CD4-positive, alpha-beta T cell (primary cell): ENCODE data around the gene MSANTD2. TPM values are rescaled to one million over a fixed set of nuclear protein-coding genes. Genes with fewer than 3 reads are reported as not detected.

ENCODE experiments used
- ATAC-seq: fragments of 200-7000 bp; cut with Tn5 transposase; one replicate; pipeline ENCODE4 v1.10.0; 2022; ENCODE audit warnings: mild to moderate bottlenecking; ENCODE audit not compliant: poor library complexity
- CTCF ChIA-PET: fragments of 350-600 bp; sonication (Branson Sonifier 250); formaldehyde crosslinking; loops from one replicate; lab custom pipeline; 2021; ENCODE audit warnings: antibody characterized with exemption, inconsistent platforms; lab: Charles Lee
- POLR2A ChIA-PET: fragments of 350-600 bp; sonication (Branson Sonifier 250); formaldehyde crosslinking; loops from one replicate; lab custom pipeline; 2021; ENCODE audit warnings: antibody characterized with exemption, inconsistent platforms; lab: Charles Lee
- DNase-seq, 14 experiments: peaks; one replicate each; pipeline ENCODE4 v3.0.0-alpha.2; 2013 to 2020; ENCODE audit warnings: mixed read lengths in 2 of 14
- H3K27ac ChIP-seq, 2 donors: one replicate each; pipeline versions ENCODE4 v1.5.1 to v1.7.0; 2013; ENCODE audit warnings: low read length in 2 of 2, low read depth in 1 of 2, mild to moderate bottlenecking in 1 of 2
- H3K27me3 ChIP-seq, 2 experiments: 1 replicate in 1 of 2; 2 replicates in 1 of 2; pipeline versions ENCODE4 v1.6.1 to v1.7.0; 2013; ENCODE audit warnings: low read length in 2 of 2, control low read depth in 1 of 2, mild to moderate bottlenecking in 1 of 2, moderate library complexity in 1 of 2; ENCODE audit not compliant: insufficient read depth in 2 of 2, control insufficient read depth in 1 of 2
- H3K36me3 ChIP-seq: one replicate; pipeline ENCODE4 v1.6.1; 2013; ENCODE audit warnings: low read length, control low read depth; ENCODE audit not compliant: insufficient read depth
- H3K4me1 ChIP-seq: one replicate; pipeline ENCODE4 v1.6.1; 2013; ENCODE audit warnings: low read length, control low read depth; ENCODE audit not compliant: insufficient read depth
- H3K4me3 ChIP-seq: one replicate; pipeline ENCODE4 v1.5.1; 2013; ENCODE audit warnings: mild to moderate bottlenecking, low read length, moderate library complexity
- H3K9me3 ChIP-seq, 2 experiments: 1 replicate in 1 of 2; 2 replicates in 1 of 2; pipeline versions ENCODE4 v1.6.1 to v1.7.0; 2013; ENCODE audit warnings: low read length in 2 of 2, mild to moderate bottlenecking in 2 of 2, control low read depth in 1 of 2, moderate library complexity in 1 of 2; ENCODE audit not compliant: control insufficient read depth in 1 of 2, insufficient read depth in 1 of 2
- H3K27ac Mint-ChIP-seq: one replicate; pipeline ENCODE4 v1.8.0; 2020; ENCODE audit warnings: mixed read lengths
- H3K27me3 Mint-ChIP-seq: one replicate; pipeline ENCODE4 v1.8.0; 2021; ENCODE audit warnings: mixed read lengths
- H3K36me3 Mint-ChIP-seq: one replicate; pipeline ENCODE4 v1.8.0; 2021; ENCODE audit warnings: low read depth, mixed read lengths
- H3K4me1 Mint-ChIP-seq: one replicate; pipeline ENCODE4 v1.8.0; 2021; ENCODE audit warnings: low read depth, mixed read lengths
- H3K4me3 Mint-ChIP-seq: one replicate; pipeline ENCODE4 v1.8.0; 2020; ENCODE audit warnings: mild to moderate bottlenecking, mixed read lengths
- H3K9me3 Mint-ChIP-seq: one replicate; pipeline ENCODE4 v1.8.0; 2020; ENCODE audit warnings: mixed read lengths
- intact Hi-C, 2 experiments: fragments of 100-400 bp; cut with DNase I in 1 of 2; cut with micrococcal nuclease in 1 of 2; formaldehyde crosslinking; loops; one replicate each; pipeline versions ENCODE4 v1.15.1 to v1.9.0; 2023 to 2025; cut with DNase I, micrococcal nuclease
- total RNA-seq, 174 experiments: library from RNA in 2 of 174; stranded (reverse) in 2 of 174; gene quantifications; one replicate each; pipeline ENCODE4 v1.2.3 and lab custom pipeline; 2021 to 2026
- TF ChIP-seq, protein P1 (sequence below): fragments of 200-600 bp; IDR thresholded peaks from one replicate; pipeline ENCODE4 v1.8.0; 2022; ENCODE audit warnings: antibody characterized with exemption, mild to moderate bottlenecking

The MSANTD2 gene
- total RNA-seq, 2 experiments from 2014 or later: 4.2 to 5.1 TPM

DNA sequence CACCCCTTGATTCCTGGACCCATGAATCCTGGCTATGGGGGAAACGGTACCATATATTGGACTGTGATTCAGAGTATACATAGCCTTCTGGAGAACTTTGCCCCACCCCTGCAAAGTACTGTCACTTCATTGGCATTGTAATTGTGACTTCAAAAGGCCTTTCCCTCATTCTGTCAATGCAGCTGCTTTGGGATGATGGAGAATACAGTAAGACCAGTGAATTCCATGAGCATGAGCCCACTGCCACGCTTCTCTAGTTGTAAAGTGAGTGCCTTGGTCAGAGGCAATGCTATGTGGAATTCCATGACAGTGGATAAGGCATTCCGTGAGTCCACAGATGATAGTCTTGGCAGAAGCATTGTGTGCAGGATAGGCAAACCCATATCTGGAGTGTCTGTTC is 25.7 kb upstream of the MSANTD2 start:
- Mint-ChIP-seq H3K4me1 (no peaks in the 10 kb centered on the region), H3K36me3 (no peaks in the 10 kb centered on the region), H3K27me3 (peaks cover 51% of the 10 kb centered on the region), H3K9me3 (no peaks in the 10 kb centered on the region), H3K4me3 (no peak overlapping the region), H3K27ac (no peak overlapping the region)
- Histone ChIP-seq H3K4me1 (no peaks in the 10 kb centered on the region), H3K9me3 (no peaks in the 10 kb centered on the region), H3K27ac (no peak overlapping the region), H3K4me3 (no peak overlapping the region), H3K36me3 (no peaks in the 10 kb centered on the region), H3K27me3 (peaks cover 0 to 25% of the 10 kb centered on the region in 2 experiments)
- DNase-seq: no peak
- POLR2A ChIA-PET: no interaction called here
- intact Hi-C loops: no loop called here
- TF ChIP-seq, protein P1, sequence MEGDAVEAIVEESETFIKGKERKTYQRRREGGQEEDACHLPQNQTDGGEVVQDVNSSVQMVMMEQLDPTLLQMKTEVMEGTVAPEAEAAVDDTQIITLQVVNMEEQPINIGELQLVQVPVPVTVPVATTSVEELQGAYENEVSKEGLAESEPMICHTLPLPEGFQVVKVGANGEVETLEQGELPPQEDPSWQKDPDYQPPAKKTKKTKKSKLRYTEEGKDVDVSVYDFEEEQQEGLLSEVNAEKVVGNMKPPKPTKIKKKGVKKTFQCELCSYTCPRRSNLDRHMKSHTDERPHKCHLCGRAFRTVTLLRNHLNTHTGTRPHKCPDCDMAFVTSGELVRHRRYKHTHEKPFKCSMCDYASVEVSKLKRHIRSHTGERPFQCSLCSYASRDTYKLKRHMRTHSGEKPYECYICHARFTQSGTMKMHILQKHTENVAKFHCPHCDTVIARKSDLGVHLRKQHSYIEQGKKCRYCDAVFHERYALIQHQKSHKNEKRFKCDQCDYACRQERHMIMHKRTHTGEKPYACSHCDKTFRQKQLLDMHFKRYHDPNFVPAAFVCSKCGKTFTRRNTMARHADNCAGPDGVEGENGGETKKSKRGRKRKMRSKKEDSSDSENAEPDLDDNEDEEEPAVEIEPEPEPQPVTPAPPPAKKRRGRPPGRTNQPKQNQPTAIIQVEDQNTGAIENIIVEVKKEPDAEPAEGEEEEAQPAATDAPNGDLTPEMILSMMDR: no peak
- CTCF ChIA-PET: no interaction called here
- no peak for ATAC-seq

DNA sequence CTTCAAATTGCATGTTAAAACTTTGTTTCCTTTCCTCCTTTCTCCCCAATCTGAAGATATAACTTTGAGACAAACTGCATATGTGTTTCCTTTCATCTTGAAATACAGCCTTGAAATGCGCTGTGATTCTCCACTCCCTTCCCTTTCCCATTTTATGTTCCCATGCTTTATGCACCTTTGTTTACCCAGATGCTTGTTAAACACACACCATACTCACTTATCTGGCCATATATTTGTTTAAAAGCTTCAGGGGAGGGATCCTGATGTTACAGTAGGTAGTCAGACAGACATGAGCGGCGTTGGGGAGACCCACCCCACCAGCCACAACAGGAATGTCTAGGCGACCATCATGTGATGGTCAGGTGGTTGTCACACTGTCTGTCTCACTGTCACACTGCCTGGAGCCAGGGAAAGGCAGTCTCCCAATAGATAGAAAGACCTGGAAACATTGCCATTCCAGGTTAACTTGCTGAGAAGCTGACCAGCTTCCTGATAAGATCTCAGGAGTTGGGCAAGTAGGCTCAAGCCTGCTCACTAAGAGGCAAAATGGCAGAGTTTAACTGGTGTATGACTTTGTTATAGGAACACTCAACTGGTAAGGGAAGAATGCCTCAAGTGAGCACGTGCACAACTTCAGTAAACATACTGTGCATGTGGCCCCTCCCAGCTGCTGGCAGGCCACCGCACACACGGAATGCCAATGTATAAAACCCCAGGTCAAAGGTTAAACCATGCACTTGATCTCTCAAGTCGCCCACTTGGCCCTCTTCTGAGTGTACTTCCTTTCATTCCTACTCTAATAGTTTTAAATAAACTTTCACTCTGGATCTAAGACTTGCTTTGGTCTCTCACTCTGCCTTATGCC is 23.5 kb upstream of the MSANTD2 start:
- H3K27ac ChIP-seq: no peak overlapping the region
- no peaks in the 10 kb centered on the region for H3K9me3 ChIP-seq
- H3K4me1 ChIP-seq: no peaks in the 10 kb centered on the region
- TF ChIP-seq, protein P1: no peak
- ChIA-PET POLR2A (no interaction called here), CTCF (no interaction called here)
- intact Hi-C loops: no loop called here
- peaks cover 0 to 28% of the 10 kb centered on the region in 2 experiments for H3K27me3 ChIP-seq
- no peaks in the 10 kb centered on the region for H3K36me3 ChIP-seq
- DNase-seq (no peak), ATAC-seq (no peak)
- Mint-ChIP-seq H3K27ac (no peak overlapping the region), H3K36me3 (no peaks in the 10 kb centered on the region), H3K4me3 (no peak overlapping the region), H3K27me3 (peaks cover 69% of the 10 kb centered on the region), H3K9me3 (no peaks in the 10 kb centered on the region), H3K4me1 (no peaks in the 10 kb centered on the region)
- H3K4me3 ChIP-seq: no peak overlapping the region

DNA sequence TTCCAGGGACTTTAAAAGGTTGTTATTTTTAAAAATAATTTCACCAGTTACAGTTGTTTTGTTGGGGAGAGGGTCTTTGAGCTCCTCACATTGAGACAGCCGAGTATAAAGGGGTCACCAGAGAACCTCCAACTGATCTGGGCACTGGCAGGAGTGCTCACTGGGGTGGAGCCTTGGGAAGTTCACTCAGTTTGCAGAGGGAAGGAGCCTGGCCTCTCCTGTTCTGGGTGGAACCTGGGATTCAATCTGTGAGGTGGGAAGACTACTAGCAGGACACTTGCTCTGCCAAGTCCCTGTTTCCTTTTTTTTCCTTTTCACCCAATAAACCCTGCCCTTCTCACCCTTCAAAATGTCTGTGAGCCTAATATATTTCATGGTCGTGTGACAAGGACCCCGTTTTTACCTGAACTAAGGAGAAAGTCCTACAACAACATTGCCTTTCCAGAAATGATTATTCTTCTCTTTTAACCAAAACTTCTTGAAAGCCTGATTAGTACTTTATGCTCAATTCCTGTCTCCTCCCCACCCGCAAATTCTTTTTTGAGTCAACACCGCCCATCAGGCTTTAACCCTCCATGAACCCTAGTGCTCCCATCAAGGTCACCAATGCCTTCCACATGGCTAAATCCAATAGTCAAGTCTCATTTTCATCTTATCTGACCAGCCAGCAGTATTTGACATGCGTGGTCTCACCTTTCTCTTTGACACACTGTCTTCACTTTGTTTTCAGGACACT is 22.0 kb upstream of the MSANTD2 start:
- DNase-seq (no peak), ATAC-seq (no peak)
- no peaks in the 10 kb centered on the region for H3K36me3 ChIP-seq
- ChIA-PET POLR2A (no interaction called here), CTCF (interaction anchor here (1.0 to 1.4 kb wide), 2 partner anchors 15 to 76 kb away, joined by 3 read pairs; no protein-coding TSS in a partner anchor)
- H3K27me3 ChIP-seq: peaks cover 6 to 34% of the 10 kb centered on the region in 2 experiments
- no peak overlapping the region for H3K4me3 ChIP-seq
- intact Hi-C loops: no loop called here
- Mint-ChIP-seq H3K27me3 (peaks cover 78% of the 10 kb centered on the region), H3K27ac (no peak overlapping the region), H3K9me3 (no peaks in the 10 kb centered on the region), H3K36me3 (no peaks in the 10 kb centered on the region), H3K4me3 (no peak overlapping the region), H3K4me1 (no peaks in the 10 kb centered on the region)
- TF ChIP-seq, protein P1: no peak
- H3K9me3 ChIP-seq: no peaks in the 10 kb centered on the region
- H3K27ac ChIP-seq: no peak overlapping the region
- H3K4me1 ChIP-seq: no peaks in the 10 kb centered on the region
